H1 (cell line): ENCODE results near the gene NUBP2.

ENCODE experiments used
- BCL11A ChIP-seq, 2 experiments: IDR thresholded peaks; one replicate each; pipeline ENCODE4 v1.6.1; 2011; ENCODE audit warnings: low read depth in 2 of 2, low read length in 2 of 2, mild to moderate bottlenecking in 2 of 2
- CTCF ChIP-seq, 3 experiments: IDR thresholded peaks; 1 replicate in 2 of 3; 2 replicates in 1 of 3; pipeline versions ENCODE4 v1.5.1 to v1.6.1; 2011; ENCODE audit warnings: low read length in 3 of 3, mild to moderate bottlenecking in 3 of 3, inconsistent platforms in 2 of 3, low read depth in 1 of 3, moderate library complexity in 1 of 3; ENCODE audit not compliant: insufficient read depth in 1 of 3; ENCODE audit errors: control extremely low read depth in 1 of 3
- EZH2 ChIP-seq: fragments of 200-600 bp; sonication (generic); IDR thresholded peaks from 2 replicates; pipeline ENCODE4 v1.7.1; 2012; ENCODE audit warnings: low read depth, mild to moderate bottlenecking, moderate library complexity, low read length, inconsistent platforms; ENCODE audit not compliant: severe bottlenecking
- JUND ChIP-seq: IDR thresholded peaks from 2 replicates; pipeline ENCODE4 v1.6.1; 2011; ENCODE audit warnings: mild to moderate bottlenecking, improper control_type of control experiment, low read length
- POLR2A ChIP-seq, 2 experiments: IDR thresholded peaks; 1 replicate in 1 of 2; 2 replicates in 1 of 2; pipeline ENCODE4 v1.6.1; 2011; ENCODE audit warnings: low read depth in 2 of 2, low read length in 2 of 2, mild to moderate bottlenecking in 2 of 2; ENCODE audit errors: control extremely low read depth in 1 of 2
- SIN3A ChIP-seq, 2 experiments: IDR thresholded peaks in 1 of 2; conservative IDR thresholded peaks in 1 of 2; 2 replicates each; pipeline ENCODE4 v1.6.1; 2011 to 2012; ENCODE audit warnings: low read length in 2 of 2, improper control_type of control experiment in 1 of 2, low read depth in 1 of 2, mild to moderate bottlenecking in 1 of 2

GRCh38 chr16:1779234-1779701 lies 3.5 kb upstream of the NUBP2 start:
- TF ChIP-seq SIN3A (conservative IDR thresholded peaks at IDR 0.05 in 1 of 2, IDR thresholded peaks at IDR 0.05 in 1 of 2; ENCODE audit: low read depth in 1 of 2, low read length in 2 of 2), result no peak
- no peak for TF ChIP-seq CTCF (IDR thresholded peaks at IDR 0.05; ENCODE audit: control extremely low read depth in 1 of 3, insufficient read depth in 1 of 3, low read depth in 1 of 3, low read length in 3 of 3)
- TF ChIP-seq JUND, result no peak
- no peak for TF ChIP-seq BCL11A (IDR thresholded peaks at IDR 0.05; ENCODE audit: low read depth in 2 of 2, low read length in 2 of 2)
- no peak; a peak in 1 of 3 replicates for TF ChIP-seq POLR2A (IDR thresholded peaks at IDR 0.05; ENCODE audit: control extremely low read depth in 1 of 2, low read depth in 2 of 2, low read length in 2 of 2)
- no peak for TF ChIP-seq EZH2
